Right renal cortex interstitium (tissue), 3 donors: Measurements from ENCODE around the gene PLD6. TPM values are rescaled to one million over a fixed set of nuclear protein-coding genes. Genes with fewer than 3 reads are reported as not detected.

Source experiments
- DNase-seq, 3 donors: peaks; one replicate each; pipeline ENCODE4 v3.0.0-alpha.2; 2013; ENCODE audit warnings: low read depth in 3 of 3, low spot score in 2 of 3
- polyA plus RNA-seq, 3 donors: library from polyadenylated mRNA; unstranded; fragments of 120-200 nt; gene quantifications; one replicate each; pipeline ENCODE4 v1.2.1, GENCODE V29; 2013; ENCODE audit not compliant: insufficient read length in 3 of 3

Gene PLD6
- polyA plus RNA-seq, 3 donors = 3.4 TPM

DNA sequence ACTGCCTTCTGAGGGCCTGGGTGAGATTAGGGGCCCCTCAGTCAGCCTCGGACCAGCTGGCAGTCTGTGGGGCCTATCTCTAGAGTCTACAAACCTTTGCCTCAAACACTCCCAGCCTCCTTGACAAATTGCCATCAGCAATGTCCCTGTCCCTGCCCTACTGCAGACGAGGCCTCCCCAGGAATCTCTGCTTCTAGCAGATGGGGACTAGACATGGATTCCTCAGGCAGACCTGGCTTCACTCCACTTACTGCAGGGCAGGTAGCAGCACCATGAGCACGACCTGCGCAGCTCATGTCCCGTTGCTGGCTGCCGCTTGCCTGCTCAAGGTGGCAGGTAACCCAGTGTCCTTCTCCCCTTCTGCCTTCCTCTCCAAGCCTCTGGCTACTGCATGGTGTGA is 49.1 kb downstream of the PLD6 start:
- no peak for DNase-seq

DNA sequence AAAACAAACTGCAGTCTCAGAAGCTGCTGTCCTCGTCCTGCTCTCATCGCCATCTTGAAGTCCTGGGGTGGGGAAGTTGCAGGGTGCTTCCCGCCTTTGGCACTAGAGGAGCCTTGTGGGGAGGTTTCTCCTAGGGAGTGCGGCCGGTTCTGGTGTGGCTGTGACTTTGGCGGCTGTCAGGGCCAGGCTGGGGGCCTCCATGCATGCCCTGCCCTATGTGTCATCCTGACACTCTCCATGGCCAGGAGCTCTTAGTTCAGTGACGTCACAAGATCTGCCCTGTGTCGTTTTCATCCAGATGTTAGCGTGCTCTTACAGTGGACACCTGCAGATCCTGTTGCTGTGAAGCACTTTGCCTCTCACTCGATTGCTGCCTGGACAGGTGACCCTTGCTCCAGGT is 49.6 kb downstream of the PLD6 start:
- no peak for DNase-seq

GRCh38 chr17:17156107-17156506 is 50.0 kb downstream of the PLD6 start:
- no peak for DNase-seq

DNA sequence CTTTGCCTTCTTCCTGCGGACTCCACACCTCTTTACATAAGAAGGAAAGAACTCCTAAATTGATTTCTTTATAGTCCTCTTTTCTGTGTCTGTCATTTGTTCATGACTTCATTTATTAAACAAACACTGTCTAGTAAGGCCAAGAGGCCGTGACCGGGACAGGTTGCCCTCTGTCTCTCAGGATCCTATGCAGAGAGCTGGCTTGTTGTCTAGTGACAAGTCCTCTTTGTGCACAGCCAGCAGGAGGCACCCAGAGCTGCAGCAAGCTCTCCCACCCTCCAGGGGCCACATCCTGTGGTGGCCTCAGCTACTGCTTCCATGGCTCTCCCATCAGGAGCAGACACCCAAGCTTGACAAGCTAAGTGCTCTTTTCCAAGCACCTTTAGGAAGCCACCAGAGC is 50.6 kb downstream of the PLD6 start:
- no peak for DNase-seq

- no peak for DNase-seq
Measured at GRCh38 chr17:17154981-17155380, 51.2 kb downstream of the PLD6 start.

- no peak for DNase-seq
Measured at GRCh38 chr17:17154556-17154955, 51.6 kb downstream of the PLD6 start.

GRCh38 chr17:17153709-17154108 is 52.4 kb downstream of the PLD6 start:
- DNase-seq = no peak

DNA sequence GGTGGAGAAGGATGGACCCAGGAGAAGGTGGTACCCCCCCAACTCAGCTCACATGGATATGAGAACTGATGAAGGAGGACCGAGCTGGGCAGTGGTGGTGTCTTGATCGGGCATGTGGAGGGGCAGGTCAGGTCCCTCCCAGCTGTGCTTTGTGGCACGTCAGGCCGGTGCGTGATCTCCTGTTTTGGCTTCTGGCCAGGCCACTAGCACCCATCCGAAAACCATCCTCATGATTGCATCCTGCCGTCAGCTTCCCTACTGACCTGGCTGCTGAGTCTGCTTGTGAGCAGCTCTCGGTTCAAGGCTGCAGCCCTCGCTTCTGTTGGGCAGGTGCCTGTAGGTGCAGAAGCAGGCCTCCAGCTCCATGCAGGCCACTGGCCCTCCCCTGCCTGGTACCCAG is 53.1 kb downstream of the PLD6 start:
- DNase-seq = no peak

GRCh38 chr17:17152385-17152784 is 53.7 kb downstream of the PLD6 start:
- DNase-seq = no peak

GRCh38 chr17:17151962-17152361 is 54.2 kb downstream of the PLD6 start:
- no peak for DNase-seq

- DNase-seq = no peak
Measured at GRCh38 chr17:17151541-17151940, 54.6 kb downstream of the PLD6 start.

DNA sequence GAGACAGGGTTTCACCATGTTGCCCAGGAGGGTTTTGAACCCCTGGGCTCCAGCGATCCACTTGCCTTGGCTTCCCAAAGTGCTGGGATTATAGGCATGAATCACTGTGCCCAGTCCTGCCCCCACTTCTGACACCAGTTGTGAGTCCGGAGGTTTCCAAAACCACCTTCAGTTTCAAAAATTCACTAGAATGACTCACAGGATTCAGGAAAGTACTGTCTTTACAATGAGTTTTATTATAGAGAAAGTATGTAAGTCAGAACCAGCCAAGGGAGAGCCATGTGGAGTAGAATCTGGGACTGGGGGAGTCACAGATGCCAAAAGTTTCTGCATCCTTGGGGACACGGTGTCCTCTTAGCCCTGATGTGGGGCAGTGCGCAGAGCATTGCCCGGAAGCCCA is 55.1 kb downstream of the PLD6 start:
- DNase-seq = no peak

Other genes with a start within 250 kb of the PLD6 start
- gene TNFRSF13B, start 234.2 kb downstream of the PLD6 start, polyA plus RNA-seq = not detected
- gene MPRIP, start 163.9 kb downstream of the PLD6 start, polyA plus RNA-seq = 100 to 1,000 TPM; 129 to 172 (median 171) TPM
- 10 to 100 TPM; 20.8 to 23.0 (median 22.5) TPM for gene FLCN, start 30.8 kb upstream of the PLD6 start, polyA plus RNA-seq
- gene COPS3, start 74.9 kb upstream of the PLD6 start, polyA plus RNA-seq = 10 to 100 TPM; 83.6 to 87.3 (median 86.8) TPM
- 1 to 10 TPM; 4.1 to 5.1 (median 4.3) TPM for gene NT5M, start 97.0 kb upstream of the PLD6 start, polyA plus RNA-seq